ENCODE results near the gene RSPH1. TPM values are rescaled to one million over a fixed set of nuclear protein-coding genes. Genes with fewer than 3 reads are reported as not detected.

RSPH1 gene
- total RNA-seq, 4 donors from 2014 or later = 0.80 to 10.0 (median 8.0) TPM

DNA sequence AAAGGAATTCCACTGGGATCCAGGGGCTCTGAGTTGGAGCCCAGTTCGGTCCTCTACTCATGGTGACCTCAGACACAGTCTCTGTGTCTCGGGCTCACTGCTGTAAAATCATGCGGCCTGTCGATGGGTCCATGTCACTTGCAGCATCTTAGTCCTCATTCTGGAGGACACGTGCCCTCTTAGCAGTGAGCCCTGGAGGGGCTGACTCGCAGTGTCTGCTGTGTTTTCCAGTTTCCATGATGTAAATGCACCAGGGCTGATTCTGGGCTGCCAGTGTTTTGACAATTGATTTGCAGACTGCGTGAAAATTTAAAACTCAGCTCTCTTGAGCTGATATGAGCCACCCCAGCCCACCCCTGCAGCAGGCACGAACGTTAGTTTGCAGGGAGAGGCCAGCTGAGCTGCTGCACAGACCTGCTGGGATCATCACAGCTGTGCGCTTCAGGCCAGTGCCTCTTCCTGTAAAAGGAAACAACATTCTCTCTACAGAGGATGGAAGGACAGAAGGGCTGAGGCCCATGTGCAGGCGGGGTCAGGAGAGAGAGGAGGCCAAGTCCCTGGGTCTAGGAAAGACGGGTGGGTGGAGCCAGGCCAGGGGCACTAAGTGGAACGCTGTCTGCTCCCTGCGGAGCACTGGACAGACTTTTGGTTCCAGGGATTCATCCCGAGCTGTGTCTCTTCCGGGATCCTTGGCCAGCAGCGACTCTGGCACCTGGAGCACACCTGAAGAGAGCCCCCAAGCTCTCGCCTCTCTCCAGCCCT, 42.6 kb downstream of the RSPH1 start:
- no peak overlapping the region for H3K27ac ChIP-seq
- intact Hi-C loops (cut with DNase I; ENCODE audit: low total_unique reads) = no loop called here
- H3K4me3 ChIP-seq = no peak overlapping the region
- no peaks in the 10 kb centered on the region for H3K27me3 ChIP-seq
- no peaks in the 10 kb centered on the region for H3K36me3 ChIP-seq
- no peak for DNase-seq
- in situ Hi-C loops (cut with MboI; ENCODE audit: low pct_ligation_motif_present in 1 of 4, low pct_unique_long_range_greater_than_20kb in 1 of 4, low sequenced_read_pairs in 3 of 4) = loop anchor here in 1 of 4 donors (25.0 kb wide), 1 partner anchor 291 kb away; no protein-coding TSS in a partner anchor
- H3K9me3 ChIP-seq = no peaks in the 10 kb centered on the region
- TF ChIP-seq, protein P1, sequence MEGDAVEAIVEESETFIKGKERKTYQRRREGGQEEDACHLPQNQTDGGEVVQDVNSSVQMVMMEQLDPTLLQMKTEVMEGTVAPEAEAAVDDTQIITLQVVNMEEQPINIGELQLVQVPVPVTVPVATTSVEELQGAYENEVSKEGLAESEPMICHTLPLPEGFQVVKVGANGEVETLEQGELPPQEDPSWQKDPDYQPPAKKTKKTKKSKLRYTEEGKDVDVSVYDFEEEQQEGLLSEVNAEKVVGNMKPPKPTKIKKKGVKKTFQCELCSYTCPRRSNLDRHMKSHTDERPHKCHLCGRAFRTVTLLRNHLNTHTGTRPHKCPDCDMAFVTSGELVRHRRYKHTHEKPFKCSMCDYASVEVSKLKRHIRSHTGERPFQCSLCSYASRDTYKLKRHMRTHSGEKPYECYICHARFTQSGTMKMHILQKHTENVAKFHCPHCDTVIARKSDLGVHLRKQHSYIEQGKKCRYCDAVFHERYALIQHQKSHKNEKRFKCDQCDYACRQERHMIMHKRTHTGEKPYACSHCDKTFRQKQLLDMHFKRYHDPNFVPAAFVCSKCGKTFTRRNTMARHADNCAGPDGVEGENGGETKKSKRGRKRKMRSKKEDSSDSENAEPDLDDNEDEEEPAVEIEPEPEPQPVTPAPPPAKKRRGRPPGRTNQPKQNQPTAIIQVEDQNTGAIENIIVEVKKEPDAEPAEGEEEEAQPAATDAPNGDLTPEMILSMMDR (IDR thresholded peaks at IDR 0.05) = no peak
- TF ChIP-seq POLR2A (IDR thresholded peaks at IDR 0.05) = no peak
- no peak for TF ChIP-seq POLR2AphosphoS5 (IDR thresholded peaks at IDR 0.05)
- TF ChIP-seq EP300 (IDR thresholded peaks at IDR 0.05; ENCODE audit: low read depth) = no peak
- WGBS, 2 donors (ENCODE audit: low coverage in 1 of 2) = 60 to 68% methylated on average over 3 to 18 of the region's 18 CpGs
- peaks cover 0 to 25% (median 5%) of the 10 kb centered on the region in 4 donors for H3K4me1 ChIP-seq

DNA sequence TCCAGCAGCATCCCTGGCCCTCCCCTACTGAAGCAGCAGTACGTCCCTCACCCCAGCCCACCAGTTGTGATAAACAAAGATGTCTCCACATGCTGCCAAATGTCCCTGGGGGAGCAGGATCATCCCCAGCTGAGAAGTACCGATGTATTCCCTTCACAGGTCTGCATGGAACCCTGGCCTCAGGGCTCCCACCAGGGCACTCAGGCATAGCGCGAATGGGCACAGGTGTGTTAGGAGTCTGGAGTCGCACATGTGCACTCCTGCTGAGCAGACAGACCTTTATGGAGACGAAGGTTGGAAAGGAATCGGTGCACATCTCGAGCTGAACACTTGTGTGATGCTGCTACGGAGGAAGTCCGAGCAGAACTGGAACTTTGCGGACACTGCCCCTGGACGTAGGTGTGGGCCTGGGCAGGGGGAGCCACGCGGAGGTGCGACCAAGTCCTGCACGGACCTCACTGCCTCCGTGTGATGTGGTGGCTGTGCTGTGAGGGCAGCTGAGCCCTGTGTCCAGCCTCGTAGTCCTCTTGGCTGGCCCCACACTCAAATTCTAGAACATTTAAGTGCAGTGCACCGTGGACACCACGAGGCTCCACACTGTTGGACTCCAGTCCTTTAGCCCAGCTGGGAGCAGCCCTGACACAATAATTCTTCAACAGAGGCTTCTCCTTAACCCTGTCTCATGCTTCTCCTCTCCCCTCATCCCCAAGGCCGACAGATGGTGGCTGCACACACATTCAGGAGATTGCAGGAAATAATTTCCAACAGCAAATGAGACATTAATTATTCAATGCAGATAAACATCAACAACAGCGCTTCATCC, 43.4 kb downstream of the RSPH1 start:
- H3K36me3 ChIP-seq = no peaks in the 10 kb centered on the region
- DNase-seq = no peak
- in situ Hi-C loops (cut with MboI; ENCODE audit: low pct_ligation_motif_present in 1 of 4, low pct_unique_long_range_greater_than_20kb in 1 of 4, low sequenced_read_pairs in 3 of 4) = loop anchor here in 1 of 4 donors (25.0 kb wide), 1 partner anchor 290 kb away; no protein-coding TSS in a partner anchor
- peaks cover 0 to 21% (median 5%) of the 10 kb centered on the region in 4 donors for H3K4me1 ChIP-seq
- no peak overlapping the region for H3K27ac ChIP-seq
- no peak overlapping the region for H3K4me3 ChIP-seq
- H3K27me3 ChIP-seq = no peaks in the 10 kb centered on the region
- WGBS, 2 donors (ENCODE audit: low coverage in 1 of 2) = 83 to 91% methylated on average over 12 to 22 of the region's 22 CpGs
- H3K9me3 ChIP-seq = no peaks in the 10 kb centered on the region
- no peak for TF ChIP-seq EP300 (IDR thresholded peaks at IDR 0.05; ENCODE audit: low read depth)
- TF ChIP-seq, protein P1 (IDR thresholded peaks at IDR 0.05) = no peak
- TF ChIP-seq POLR2AphosphoS5 (IDR thresholded peaks at IDR 0.05) = no peak
- no peak for TF ChIP-seq POLR2A (IDR thresholded peaks at IDR 0.05)
- intact Hi-C loops (cut with DNase I; ENCODE audit: low total_unique reads) = no loop called here

DNA sequence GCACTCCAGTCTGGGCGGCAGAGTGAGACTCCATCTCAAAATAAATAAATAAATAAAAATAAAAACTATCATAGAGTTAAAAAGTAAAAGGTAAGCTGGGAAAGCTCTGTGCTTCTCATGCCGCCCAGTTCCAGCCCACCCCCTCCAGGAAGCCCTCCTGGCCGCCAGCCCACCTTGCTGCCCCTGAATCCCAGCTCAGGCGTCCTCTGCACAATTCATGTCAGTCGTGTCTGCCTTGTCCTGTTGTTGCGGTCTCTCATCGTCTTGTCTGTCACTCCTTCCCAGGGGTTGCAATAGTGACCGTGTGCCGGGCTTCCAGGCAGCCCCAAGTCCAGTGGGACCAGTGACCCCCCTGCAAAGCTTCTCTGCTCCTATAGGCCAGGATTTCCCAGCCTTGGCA, 44.1 kb downstream of the RSPH1 start:
- intact Hi-C loops (cut with DNase I; ENCODE audit: low total_unique reads) (no loop called here), in situ Hi-C loops (cut with MboI; ENCODE audit: low pct_ligation_motif_present in 1 of 4, low pct_unique_long_range_greater_than_20kb in 1 of 4, low sequenced_read_pairs in 3 of 4) (loop anchor here in 1 of 4 donors (25.0 kb wide), 1 partner anchor 290 kb away; no protein-coding TSS in a partner anchor)
- no peaks in the 10 kb centered on the region for H3K27me3 ChIP-seq
- no peaks in the 10 kb centered on the region for H3K9me3 ChIP-seq
- 93 to 100% methylated on average over 1 to 9 of the region's 9 CpGs for WGBS, 2 donors (ENCODE audit: low coverage in 1 of 2)
- no peak for TF ChIP-seq EP300 (IDR thresholded peaks at IDR 0.05; ENCODE audit: low read depth)
- TF ChIP-seq, protein P1 (IDR thresholded peaks at IDR 0.05) = no peak
- no peak for TF ChIP-seq POLR2A (IDR thresholded peaks at IDR 0.05)
- TF ChIP-seq POLR2AphosphoS5 (IDR thresholded peaks at IDR 0.05) = no peak
- H3K4me3 ChIP-seq = no peak overlapping the region
- no peak for DNase-seq
- H3K36me3 ChIP-seq = no peaks in the 10 kb centered on the region
- peaks cover 0 to 20% (median 5%) of the 10 kb centered on the region in 4 donors for H3K4me1 ChIP-seq
- H3K27ac ChIP-seq = no peak overlapping the region

DNA sequence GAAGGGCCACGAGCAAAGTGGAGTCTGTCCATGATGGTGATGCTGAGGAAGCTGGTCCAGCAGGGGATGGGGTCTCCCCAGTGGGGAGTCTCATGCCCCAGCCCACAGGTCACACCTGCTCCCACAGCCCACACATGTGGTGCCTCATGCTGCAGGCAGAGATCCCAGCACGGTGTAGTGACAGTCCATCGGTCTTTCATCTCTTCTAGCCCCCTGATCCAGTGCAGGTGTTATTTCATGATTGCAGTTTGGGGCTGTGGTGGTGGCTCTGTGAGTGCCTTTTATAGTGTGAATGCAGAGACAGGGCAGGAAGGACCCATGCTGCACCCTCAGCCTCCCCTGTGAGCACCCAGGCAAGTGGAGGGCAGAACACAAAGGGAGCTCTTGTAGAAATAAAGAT, 47.3 kb downstream of the RSPH1 start:
- WGBS, 2 donors (ENCODE audit: low coverage in 1 of 2) = 93% methylated on average over 3 of the region's 3 CpGs; no CpG with 5 or more reads in 1 of the 2 donors
- in situ Hi-C loops (cut with MboI; ENCODE audit: low pct_ligation_motif_present in 1 of 4, low pct_unique_long_range_greater_than_20kb in 1 of 4, low sequenced_read_pairs in 3 of 4) = loop anchor here in 3 of 4 donors (10.0 kb wide), 3 partner anchors 64 to 304 kb away; no protein-coding TSS in a partner anchor

More for the DNA sequence above, 47.3 kb downstream of the RSPH1 start:
- Histone ChIP-seq H3K27ac (no peak overlapping the region), H3K4me1 (peaks cover 0 to 11% (median 5%) of the 10 kb centered on the region in 4 donors), H3K4me3 (no peak overlapping the region), H3K27me3 (no peaks in the 10 kb centered on the region), H3K9me3 (no peaks in the 10 kb centered on the region), H3K36me3 (no peaks in the 10 kb centered on the region)
- DNase-seq = no peak
- intact Hi-C loops (cut with DNase I; ENCODE audit: low total_unique reads) = no loop called here
- TF ChIP-seq EP300 (IDR thresholded peaks at IDR 0.05; ENCODE audit: low read depth) = no peak
- no peak for TF ChIP-seq POLR2AphosphoS5 (IDR thresholded peaks at IDR 0.05)
- TF ChIP-seq POLR2A (IDR thresholded peaks at IDR 0.05) = no peak
- TF ChIP-seq, protein P1 (IDR thresholded peaks at IDR 0.05) = no peak

Data from transverse colon (tissue), 4 donors.